ENCODE results near the gene VWA2.

VWA2 gene

GRCh38 chr10:114271075-114271778 is 32.2 kb downstream of the VWA2 start:
- no peak overlapping the region for H3K4me3 ChIP-seq (ENCODE audit: low read depth, low read length)
- DNase-seq (ENCODE audit: low read depth), result no peak
- no peak for TF ChIP-seq CTCF (IDR thresholded peaks at IDR 0.05; ENCODE audit: insufficient read depth, low read depth, low read length, missing control alignments)

- no peak for DNase-seq (ENCODE audit: low read depth)
- H3K4me3 ChIP-seq (ENCODE audit: low read depth, low read length), result no peak overlapping the region
- TF ChIP-seq CTCF (IDR thresholded peaks at IDR 0.05; ENCODE audit: insufficient read depth, low read depth, low read length, missing control alignments), result no peak
Measured at GRCh38 chr10:114271779-114272167, 32.7 kb downstream of the VWA2 start.

- DNase-seq (ENCODE audit: low read depth), result no peak
- TF ChIP-seq CTCF (IDR thresholded peaks at IDR 0.05; ENCODE audit: insufficient read depth, low read depth, low read length, missing control alignments), result no peak
- no peak overlapping the region for H3K4me3 ChIP-seq (ENCODE audit: low read depth, low read length)
Measured at GRCh38 chr10:114272696-114273095, 33.6 kb downstream of the VWA2 start.

GRCh38 chr10:114273910-114274309 is 34.9 kb downstream of the VWA2 start:
- H3K4me3 ChIP-seq (ENCODE audit: low read depth, low read length), result no peak overlapping the region
- no peak for DNase-seq (ENCODE audit: low read depth)
- no peak for TF ChIP-seq CTCF (IDR thresholded peaks at IDR 0.05; ENCODE audit: insufficient read depth, low read depth, low read length, missing control alignments)

GRCh38 chr10:114274616-114275453 is 35.8 kb downstream of the VWA2 start:
- H3K4me3 ChIP-seq (ENCODE audit: low read depth, low read length), result no peak overlapping the region
- no peak for TF ChIP-seq CTCF (IDR thresholded peaks at IDR 0.05; ENCODE audit: insufficient read depth, low read depth, low read length, missing control alignments)
- DNase-seq (ENCODE audit: low read depth), result no peak

- DNase-seq (ENCODE audit: low read depth), result no peak
- TF ChIP-seq CTCF (IDR thresholded peaks at IDR 0.05; ENCODE audit: insufficient read depth, low read depth, low read length, missing control alignments), result no peak
- no peak overlapping the region for H3K4me3 ChIP-seq (ENCODE audit: low read depth, low read length)
Measured at GRCh38 chr10:114276066-114276465, 37.0 kb downstream of the VWA2 start.
